ENCODE measurements around the gene UBB.

Gene UBB

DNA sequence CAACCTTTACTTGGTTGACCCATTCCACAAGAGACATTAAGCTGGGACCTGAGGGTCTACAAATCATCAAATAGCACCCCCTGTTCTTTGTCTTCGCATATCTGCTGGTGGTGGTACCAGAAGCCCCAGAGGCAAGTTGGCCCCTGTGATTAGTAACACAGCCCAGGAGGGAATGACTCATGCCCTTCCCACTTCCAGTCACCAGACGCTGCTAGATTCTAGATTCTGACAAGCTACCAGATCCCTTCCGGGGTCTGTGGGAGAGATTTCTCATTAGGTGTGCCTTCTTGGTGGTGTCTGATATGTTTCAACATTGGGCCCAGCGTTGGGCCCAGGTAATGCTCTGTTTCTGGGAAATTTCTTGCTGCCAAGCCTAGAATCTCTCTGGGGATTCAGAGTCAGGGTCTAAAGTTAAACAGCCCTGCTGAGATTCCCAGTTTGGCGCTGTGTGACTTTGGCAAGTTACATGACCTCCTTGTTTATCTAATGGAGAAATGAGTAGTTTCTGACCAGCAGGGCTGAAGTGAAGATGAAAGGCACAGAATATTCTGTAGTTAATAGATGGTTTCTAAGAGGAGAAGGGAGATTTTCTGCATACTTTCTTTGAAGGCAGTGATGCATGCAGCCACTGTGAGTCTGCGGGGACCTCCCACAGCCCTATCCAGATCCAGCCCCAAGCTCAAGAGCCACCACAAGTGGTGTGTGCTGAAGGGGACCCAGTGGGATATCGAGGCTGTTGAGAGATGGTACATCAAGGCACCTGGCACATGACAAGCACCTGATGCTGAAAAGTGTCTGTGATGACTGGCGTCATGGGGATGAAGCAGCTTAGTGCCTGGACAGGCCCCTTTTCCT, 38.4 kb downstream of the UBB start:
- DNase-seq, result peak; percentile 34 to 35

DNA sequence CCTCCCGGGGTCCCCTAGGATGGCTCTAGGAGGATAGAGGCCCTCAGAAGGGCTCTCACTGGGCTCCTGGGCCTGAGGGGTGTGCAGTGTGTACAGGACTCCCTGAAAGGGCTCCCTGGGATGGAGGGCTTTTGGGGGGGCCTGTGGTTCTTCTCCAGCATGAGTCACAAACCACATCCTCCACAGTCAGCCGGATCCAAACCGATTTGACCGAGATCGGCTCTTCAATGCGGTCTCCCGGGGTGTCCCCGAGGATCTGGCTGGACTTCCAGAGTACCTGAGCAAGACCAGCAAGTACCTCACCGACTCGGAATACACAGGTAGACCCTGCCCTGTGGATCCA, 39.0 kb downstream of the UBB start:
- peak; percentile 32 to 44 for DNase-seq

DNA sequence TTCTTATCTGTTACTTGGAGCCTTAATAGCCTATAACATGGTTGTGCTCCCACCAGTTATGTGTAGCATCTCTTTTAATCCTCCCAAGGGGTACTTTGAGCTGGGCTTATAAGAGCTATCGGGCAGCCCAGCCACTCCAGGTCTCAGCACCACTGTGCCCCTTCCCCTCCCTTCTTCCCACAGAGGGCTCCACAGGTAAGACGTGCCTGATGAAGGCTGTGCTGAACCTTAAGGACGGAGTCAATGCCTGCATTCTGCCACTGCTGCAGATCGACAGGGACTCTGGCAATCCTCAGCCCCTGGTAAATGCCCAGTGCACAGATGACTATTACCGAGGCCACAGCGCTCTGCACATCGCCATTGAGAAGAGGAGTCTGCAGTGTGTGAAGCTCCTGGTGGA, 41.5 kb downstream of the UBB start:
- no peak for DNase-seq

DNA sequence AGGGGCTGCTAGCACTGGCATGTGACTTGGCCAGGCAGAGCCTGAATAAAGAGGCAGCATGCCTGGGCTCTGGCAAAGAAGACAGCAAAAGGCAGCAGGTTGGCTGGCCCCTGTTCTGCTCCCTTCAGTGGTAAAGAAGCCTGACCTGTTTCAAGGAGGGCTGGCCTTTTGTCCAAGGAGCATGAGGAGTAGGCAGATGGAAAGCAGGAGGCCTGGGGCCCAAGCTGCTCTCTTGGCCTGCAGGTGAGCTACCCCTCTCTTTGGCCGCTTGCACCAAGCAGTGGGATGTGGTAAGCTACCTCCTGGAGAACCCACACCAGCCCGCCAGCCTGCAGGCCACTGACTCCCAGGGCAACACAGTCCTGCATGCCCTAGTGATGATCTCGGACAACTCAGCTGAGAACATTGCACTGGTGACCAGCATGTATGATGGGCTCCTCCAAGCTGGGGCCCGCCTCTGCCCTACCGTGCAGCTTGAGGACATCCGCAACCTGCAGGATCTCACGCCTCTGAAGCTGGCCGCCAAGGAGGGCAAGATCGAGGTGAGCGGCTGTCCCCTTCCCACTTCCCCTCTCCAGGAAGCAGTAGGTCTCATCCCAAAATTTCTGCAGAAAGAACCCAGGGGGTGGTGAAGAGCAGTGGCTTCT, 42.5 kb downstream of the UBB start:
- no peak for DNase-seq

DNA sequence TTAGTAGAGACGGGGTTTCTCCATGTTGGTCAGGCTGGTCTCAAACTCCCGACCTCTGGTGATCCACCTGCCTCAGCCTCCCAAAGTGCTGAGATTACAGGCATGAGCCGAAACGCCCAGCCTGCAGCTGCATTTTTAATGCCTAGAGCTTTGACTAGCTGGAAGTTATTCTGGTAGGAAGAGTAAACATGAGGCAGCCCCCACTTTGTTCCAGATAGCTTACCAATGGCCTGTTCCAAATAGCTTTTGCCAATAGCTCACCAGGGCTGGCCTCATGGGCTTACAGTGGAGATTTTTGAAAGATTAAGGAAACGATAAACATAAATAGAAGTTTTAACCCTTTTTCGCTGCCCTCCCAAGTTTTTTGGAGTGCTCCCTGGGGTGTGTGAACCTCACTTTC, 44.3 kb downstream of the UBB start:
- no peak for DNase-seq

DNA sequence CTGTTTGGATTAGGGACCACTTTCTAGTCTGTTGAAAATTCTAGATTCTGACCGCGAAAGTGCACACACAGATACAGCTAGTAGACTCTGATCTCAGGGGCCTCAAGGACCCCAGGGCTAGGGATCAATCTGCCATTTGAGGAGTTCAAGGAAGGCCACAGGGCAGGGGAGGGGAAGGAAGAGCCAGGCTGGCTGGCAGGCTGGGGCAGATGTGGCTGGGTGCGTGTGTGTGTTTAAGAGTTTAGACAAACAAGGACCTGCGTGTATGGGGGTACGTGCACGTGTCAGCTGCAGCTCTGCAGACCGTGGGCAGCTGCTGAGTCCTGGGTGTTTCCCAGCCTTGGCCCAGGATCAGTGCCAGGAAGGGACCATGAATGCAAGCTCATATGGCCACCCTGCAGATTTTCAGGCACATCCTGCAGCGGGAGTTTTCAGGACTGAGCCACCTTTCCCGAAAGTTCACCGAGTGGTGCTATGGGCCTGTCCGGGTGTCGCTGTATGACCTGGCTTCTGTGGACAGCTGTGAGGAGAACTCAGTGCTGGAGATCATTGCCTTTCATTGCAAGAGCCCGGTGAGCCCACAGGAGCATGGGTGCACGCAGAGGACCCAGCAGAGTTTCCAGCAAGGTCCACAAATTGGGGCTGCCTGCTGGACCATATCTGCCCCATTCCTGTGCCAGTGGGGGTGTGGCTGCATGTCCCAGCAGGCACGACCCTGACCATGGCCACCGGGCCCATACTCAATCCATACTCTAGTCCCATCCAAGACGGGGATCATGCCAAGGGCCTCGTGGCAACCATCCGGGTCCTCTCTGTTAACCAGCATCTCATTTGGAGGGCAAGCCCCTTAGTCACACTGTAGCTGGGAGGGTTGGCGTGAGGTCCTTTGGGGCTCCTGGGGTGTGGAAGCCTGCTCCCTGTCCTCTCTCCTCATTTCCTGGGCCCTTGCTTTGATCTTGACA, 45.1 kb downstream of the UBB start:
- DNase-seq, result no peak

DNA sequence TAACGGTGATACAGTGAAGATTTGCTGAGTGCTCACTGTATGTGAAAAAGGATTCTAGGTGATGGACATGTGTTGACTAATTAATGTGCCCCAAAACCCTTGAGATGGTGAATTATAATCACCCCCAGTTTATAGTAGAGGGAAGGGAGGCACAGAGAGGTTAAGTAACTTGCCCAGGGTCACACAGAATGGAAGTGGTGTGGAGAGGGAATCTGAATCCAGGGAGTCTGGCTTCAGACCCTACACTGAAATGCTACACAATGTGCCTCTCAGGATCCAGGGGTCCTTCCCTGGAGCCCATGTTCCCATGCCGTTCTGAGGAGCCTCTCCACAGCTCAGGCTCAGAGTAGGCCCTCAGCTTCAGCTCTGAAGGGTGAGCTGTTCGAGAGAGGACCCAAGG, 46.1 kb downstream of the UBB start:
- no peak for DNase-seq

DNA sequence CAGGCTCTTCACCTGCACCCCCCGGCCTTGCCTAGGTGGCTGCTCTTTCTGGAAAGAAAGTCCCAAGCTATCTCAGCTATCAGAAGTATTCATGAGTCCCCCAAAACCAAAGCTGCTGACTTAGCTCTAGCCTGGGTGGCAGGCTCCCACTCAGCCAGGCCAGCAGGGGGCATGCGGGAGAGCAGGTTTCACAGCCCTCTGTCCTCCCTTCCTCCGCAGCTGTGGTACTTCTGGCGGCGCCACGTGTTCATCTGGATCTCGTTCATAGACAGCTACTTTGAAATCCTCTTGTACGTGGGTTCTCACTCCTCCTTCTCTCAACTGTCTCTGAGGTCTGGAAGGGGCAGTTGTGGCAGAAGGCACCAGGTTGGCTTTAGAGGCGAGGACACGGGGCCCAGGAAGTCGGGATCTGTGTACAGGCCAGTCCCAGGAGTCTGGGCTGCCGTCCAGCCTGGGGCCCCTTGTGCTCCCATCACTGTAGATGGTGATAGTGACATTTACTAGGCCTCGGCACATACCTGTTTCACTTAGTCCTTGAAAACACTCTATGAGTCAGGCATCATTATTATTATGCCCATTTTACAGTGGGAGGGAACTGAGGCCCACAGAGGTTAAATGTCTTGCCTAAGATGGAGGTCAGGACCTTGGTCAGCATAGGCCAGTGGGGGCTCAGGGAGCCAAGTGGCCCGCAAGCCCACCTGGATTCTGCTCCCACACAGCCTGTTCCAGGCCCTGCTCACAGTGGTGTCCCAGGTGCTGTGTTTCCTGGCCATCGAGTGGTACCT, 47.4 kb downstream of the UBB start:
- peak; percentile 34 to 36 for DNase-seq

DNA sequence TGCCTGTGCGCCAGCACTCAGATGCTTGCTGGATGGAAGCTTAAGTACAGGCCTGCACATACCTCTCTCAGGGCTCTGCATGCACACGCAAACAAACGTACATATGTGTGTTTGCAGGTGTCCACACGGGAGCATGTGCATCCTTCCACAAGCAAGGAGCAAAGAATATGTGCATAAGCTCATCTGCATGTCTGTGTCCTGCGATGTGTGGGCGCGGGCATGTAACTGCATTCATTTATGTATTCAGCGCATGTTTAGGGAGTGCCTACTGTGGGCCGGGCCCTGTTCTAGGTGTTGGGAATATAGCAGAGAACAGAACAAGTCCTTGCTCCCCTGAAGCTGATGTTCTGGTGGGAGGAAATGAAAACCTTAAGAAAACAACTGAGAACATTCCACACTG, 48.2 kb downstream of the UBB start:
- no peak for DNase-seq

DNA sequence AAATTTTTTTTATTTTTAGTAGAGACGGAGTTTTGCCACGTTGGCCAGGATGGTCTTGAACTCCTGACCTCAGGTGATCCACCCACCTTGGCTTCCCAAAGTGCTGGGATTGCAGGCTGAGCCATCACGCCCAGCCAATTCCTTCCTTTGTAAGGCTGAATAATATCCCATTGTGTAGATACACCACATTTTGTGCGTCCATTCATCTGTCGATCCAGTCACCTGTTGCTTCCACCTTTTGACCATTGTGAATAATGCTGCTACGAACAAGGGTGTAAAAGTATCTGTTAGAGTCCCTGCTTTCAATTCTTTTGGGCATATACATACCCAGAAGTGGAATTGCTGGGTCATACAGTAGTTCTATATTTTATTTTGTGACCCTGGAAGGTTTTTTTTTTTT, 49.8 kb downstream of the UBB start:
- DNase-seq, result no peak

DNA sequence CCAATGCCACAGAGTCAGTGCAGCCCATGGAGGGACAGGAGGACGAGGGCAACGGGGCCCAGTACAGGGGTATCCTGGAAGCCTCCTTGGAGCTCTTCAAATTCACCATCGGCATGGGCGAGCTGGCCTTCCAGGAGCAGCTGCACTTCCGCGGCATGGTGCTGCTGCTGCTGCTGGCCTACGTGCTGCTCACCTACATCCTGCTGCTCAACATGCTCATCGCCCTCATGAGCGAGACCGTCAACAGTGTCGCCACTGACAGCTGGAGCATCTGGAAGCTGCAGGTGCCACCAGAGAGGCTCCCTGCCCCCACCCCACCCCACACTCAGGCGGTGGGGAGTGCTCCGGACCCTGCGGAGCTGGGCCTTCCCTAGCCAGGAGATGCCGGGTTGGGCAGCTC, 51.1 kb downstream of the UBB start:
- no peak for DNase-seq

Measured in CD4-positive, alpha-beta T cell treated with Interleukin-4 for 1 hour (primary cell).